Neural cell (in vitro differentiated cells): ENCODE results near the gene CXCR5.

Experiments used
- CTCF ChIP-seq: fragments of 450-650 bp; IDR thresholded peaks from 2 replicates; pipeline ENCODE4 v1.5.1; 2014; ENCODE audit warnings: antibody characterized with exemption, mild to moderate bottlenecking, moderate library complexity; ENCODE audit not compliant: poor library complexity, severe bottlenecking
- EP300 ChIP-seq: fragments of 450-650 bp; conservative IDR thresholded peaks from 2 replicates; pipeline ENCODE4 v1.6.1; 2014; ENCODE audit warnings: antibody characterized with exemption, mild to moderate bottlenecking, moderate library complexity; ENCODE audit not compliant: poor library complexity, severe bottlenecking
- EZH2 ChIP-seq: fragments of 200-600, 300-800 bp; shearing (Covaris generic), sonication (generic); IDR thresholded peaks from 2 replicates; pipeline ENCODE4 v1.6.1; 2014; ENCODE audit warnings: antibody characterized with exemption, low read length, borderline replicate concordance, mild to moderate bottlenecking; ENCODE audit not compliant: insufficient read depth, poor library complexity, severe bottlenecking
- MXI1 ChIP-seq: fragments of 450-650 bp; conservative IDR thresholded peaks from 2 replicates; pipeline ENCODE4 v1.6.1; 2014; ENCODE audit warnings: antibody characterized with exemption, mild to moderate bottlenecking; ENCODE audit not compliant: poor library complexity, severe bottlenecking
- POLR2AphosphoS5 ChIP-seq: IDR thresholded peaks from 2 replicates; pipeline ENCODE4 v1.6.1; 2012
- TAF1 ChIP-seq: IDR thresholded peaks from 2 replicates; pipeline ENCODE4 v1.6.1; 2012; ENCODE audit warnings: low read depth

- TF ChIP-seq MXI1 (no peak), TAF1 (no peak), EZH2 (no peak), POLR2AphosphoS5 (no peak), CTCF (no peak), EP300 (no peak)
These were observed 44.7 kb upstream of the CXCR5 start for GRCh38 chr11:118838905-118839553.
